GM12878 (cell line): ENCODE results near the gene ADAMTSL1.

Experiments used
- HDGF ChIP-seq: fragments of 450-650 bp; IDR thresholded peaks from 2 replicates; pipeline ENCODE4 v1.6.1; 2016; ENCODE audit warnings: antibody characterized with exemption
- POLR2A ChIP-seq: IDR thresholded peaks from 2 replicates; pipeline ENCODE4 v1.6.1; 2011; ENCODE audit warnings: low read depth, mild to moderate bottlenecking, low read length

DNA sequence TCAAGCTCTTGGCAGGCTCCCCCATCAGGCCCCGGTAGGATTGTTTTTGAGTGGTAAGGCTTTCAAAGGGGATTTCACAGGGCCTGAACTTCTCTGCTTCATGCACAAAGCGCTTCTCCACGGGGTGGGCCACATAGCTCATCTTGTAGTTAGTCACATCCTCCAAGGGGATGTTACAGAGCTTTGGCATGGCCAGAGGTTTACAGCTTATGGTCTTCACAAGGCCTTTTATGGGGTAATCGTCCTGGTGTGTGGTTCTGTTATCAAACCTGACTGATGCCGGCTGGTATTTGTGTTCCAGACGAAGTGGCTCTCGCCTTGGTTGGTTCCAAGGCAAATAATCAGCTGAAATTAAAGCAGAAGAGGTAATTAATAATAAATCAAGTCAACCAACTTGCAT, 454.8 kb downstream of the ADAMTSL1 start:
- TF ChIP-seq HDGF (no peak), POLR2A (no peak)
